HS-27A (cell line): Measurements from ENCODE around the gene TBC1D22B.

Source experiments
- DNase-seq: peaks from one replicate; pipeline ENCODE4 v3.0.0-alpha.2; 2012; ENCODE audit warnings: low read depth, missing footprints

Gene TBC1D22B

DNA sequence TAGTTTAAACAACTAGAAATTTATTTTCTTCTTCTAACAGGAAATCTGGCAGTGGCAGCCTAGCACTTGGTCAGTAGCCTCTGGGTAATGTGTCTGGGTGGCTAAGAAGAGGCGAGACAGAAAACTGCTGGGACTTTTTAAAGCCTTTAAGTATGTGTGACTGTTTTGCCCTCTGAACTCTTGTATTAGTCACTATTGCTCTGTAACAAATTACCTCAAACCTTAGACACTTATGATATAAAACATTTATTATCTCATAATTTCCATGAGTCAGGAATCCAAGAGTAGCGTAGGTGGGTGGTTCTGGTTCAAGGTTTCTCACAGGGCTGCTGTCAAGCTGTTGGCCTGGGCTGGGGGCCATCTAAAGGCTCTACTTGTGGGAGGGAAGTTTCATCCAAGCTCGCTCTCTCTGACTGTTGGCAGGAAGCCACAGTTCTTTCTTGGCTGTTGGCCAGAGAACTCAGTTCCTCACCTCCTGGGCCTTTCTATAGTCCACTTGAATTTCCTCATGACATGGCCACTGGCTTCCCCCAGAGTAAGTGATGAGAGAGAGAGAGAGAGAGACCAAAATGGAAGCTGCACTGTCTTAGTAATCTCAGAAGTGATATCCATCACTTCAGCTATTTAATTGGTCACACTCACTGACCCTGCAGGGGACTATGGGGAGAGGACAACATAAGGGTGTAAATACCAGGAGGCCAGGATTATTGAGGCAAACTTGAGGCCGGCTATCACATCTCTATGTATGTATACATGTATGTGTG lies 17.4 kb upstream of the TBC1D22B start:
- peak; percentile 94 for DNase-seq

DNA sequence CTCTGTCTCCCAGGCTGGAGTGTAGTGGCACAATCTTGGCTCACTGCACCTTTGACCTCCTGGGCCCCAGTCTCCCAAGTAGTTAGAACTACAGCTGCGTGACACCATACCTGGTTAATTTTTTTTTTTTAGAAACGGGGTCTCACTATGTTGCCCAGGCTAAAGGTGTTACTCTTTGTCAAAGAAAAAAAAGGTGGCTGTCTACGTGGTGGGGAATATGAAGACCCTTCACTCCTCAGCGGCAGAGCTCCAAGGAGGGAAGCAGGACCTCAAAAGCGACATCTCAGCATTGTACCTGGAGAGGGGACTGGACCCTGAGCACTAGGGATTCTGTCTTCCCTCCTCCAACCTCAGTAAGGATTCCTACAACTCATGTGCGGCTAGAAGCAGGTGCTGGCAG lies 16.4 kb upstream of the TBC1D22B start:
- DNase-seq = no peak

DNA sequence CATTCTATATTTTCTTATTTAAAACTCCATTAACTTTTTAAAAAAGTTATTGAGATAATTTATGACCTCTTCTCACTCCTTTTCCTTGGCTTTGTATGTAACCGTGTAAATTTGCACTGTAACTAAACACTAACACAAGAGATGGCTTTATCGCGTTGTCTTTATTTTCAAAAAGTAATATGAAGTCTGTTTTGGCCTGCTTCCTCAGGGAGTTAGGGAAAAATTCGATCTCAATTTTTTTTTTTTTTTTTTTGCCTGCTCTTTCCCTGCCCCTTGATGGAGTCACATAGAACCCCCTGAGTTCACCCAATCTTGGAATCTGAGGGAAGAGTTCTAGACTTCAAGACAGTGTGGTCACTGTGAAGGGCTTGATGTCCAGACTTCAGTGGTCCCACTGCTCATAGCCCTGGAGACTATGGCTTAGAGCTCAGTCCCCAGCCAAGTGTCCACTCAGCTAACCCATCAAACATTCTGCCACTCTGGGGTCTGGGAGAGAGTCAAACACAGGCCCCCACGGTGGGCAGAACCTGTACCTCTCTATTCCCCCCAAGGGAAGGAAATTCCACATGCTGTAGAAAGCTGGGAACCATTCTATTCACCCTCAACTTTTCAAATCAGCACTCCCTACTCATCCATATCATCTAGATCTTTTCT lies 15.7 kb upstream of the TBC1D22B start:
- no peak for DNase-seq

- peak; percentile 99 for DNase-seq
Measured at GRCh38 chr6:37242429-37243052, 15.0 kb upstream of the TBC1D22B start.

- no peak for DNase-seq
Measured at GRCh38 chr6:37243131-37243815, 14.3 kb upstream of the TBC1D22B start.

DNA sequence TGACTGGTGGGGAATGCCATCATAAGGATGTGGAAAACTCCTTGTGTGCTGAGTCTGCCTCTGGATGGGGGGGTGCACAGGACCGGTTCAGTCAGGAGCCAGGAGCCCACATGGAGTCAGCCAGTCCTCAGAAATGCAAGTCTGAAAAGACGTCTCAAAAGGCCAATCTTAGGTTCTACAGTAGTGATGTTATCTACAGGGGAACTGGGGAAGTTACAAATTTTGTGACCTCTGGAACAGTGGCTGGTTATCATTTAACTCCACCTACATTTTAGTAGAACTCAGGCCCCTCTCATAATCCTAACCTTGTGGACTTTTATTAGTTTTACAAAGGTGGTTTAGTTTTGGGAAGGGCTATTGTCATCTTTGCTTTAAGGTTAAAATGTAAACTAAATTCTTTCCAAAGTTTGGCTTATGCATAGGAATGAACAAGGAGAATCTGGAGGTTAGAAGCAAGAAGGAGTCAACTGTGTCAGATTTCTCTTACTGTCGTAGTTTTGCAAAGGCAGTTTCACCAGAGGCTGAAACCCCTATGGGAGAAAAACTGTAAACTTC lies 13.7 kb upstream of the TBC1D22B start:
- DNase-seq = no peak

DNA sequence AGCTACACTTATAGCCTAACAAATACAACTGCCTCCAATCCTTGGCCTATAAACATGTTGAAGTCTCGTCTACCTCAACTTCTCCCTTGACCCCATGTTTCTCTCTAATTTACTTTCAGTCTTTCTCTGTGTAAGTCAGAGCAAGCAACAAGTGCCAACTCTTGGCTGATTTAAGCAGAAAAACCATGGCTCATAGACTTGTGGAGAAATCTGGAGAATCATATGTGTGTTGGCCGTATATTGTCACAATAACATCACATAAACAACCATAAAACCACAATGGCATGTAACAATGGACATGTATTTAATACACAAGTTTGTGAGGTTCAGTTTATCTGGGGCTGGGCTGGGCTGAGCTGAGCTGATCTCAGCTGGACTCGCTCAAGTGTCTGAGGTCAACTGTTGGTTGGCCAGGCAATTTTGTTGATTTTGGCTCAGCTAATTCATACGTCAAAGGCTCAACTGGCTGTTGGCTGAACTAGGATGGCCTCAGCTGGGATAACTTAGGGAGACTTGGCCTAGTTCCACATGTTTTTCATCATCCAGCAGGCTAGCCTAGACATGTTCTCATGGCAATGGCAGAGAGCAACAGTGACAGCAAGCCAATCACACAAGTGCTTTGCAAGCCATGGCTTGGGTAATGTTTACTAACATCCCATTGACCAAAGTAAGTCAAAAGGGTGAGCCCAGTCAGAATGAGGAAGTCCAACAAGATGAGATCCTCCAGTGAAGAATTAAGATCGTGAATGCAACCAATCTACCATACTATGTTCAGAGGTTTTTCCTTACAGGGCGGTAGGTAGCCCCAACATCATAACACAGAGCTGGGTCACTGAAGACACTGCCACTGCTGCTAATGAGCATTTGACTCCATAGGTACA lies 12.9 kb upstream of the TBC1D22B start:
- DNase-seq = peak; percentile 98

- no peak for DNase-seq
Measured at GRCh38 chr6:37251211-37251780, 6.3 kb upstream of the TBC1D22B start.

DNA sequence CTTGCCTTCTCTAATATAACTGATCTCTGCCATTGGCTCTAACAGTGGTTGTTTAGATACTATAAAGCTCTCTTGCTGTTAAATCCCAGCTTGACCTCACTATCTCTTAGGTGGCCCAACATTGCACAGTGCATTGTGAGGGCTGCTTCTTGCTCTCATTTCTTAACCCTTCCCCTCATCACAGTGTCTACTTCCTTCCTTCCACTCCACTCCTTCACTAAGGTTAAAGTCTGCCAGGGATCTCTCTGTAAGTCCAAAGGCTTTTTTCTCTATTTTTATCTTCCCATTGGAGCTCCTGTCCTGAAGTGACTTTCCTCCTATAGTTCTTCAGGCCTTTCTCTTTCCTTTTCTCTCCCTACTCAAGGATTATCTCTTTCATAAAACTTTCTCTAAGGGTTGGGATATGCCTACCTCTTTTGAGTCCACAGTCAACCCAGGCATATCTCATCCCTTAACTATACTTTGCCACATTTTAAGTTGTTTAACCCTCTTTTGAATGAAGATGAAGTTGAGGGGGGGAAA lies 4.0 kb upstream of the TBC1D22B start:
- no peak for DNase-seq

GRCh38 chr6:37254881-37255280 lies 2.7 kb upstream of the TBC1D22B start:
- no peak for DNase-seq

DNA sequence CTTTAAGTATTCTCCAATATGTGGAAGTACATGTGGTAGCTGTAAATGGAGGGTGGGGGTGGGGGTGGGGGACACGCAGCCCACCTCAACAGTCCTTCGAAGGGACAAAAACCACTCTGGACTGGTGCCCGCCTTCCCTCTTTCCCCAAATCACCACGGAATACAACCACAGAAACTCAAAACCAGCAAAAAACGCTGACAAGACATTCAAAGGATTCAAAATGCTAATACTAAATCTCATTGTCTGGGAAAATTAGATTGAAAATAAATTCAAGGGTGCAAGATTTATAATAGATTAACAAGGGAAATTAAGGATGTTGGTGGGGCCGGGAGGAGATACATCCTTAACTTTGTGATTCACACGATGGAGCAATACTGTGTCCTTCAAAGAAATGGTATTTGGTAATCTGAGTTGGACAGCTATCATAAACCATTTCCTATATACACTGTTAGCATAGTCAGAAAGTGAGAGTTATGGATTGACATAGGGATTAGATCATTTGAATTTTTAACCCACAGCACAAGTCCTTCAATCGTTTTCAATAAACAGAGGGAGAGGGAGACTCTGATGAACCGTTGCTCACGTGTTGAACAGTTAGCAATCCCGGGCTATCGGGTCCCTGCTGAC lies 766 bp upstream of the TBC1D22B start:
- no peak for DNase-seq

- DNase-seq = no peak
Measured at GRCh38 chr6:37257320-37257633, 295 bp upstream of the TBC1D22B start.

GRCh38 chr6:37258405-37259105 lies 983 bp downstream of the TBC1D22B start:
- DNase-seq = no peak

GRCh38 chr6:37259191-37259590 lies 1.6 kb downstream of the TBC1D22B start:
- no peak for DNase-seq

GRCh38 chr6:37260040-37260439 lies 2.5 kb downstream of the TBC1D22B start:
- DNase-seq = no peak

- no peak for DNase-seq
Measured at GRCh38 chr6:37260444-37260843, 2.9 kb downstream of the TBC1D22B start.

DNA sequence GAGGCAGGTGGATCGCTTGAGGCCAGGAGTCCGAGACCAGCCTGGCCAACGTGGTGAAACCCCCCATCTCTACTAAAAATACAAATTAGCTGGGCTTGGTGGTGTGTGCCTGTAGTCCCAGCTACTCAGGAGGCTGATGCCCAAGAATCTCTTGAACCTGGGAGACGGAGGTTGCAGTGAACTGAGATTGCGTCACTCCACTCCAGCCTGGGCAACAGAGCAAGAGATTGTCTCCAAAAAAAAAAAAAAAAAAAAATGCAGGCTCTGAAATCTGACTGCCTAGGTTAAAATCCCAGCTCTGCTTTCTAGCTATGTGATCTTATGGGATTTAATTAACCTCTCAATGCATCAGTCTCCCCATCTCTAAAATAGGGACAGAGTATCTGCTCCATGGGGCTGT lies 3.6 kb downstream of the TBC1D22B start:
- no peak for DNase-seq

DNA sequence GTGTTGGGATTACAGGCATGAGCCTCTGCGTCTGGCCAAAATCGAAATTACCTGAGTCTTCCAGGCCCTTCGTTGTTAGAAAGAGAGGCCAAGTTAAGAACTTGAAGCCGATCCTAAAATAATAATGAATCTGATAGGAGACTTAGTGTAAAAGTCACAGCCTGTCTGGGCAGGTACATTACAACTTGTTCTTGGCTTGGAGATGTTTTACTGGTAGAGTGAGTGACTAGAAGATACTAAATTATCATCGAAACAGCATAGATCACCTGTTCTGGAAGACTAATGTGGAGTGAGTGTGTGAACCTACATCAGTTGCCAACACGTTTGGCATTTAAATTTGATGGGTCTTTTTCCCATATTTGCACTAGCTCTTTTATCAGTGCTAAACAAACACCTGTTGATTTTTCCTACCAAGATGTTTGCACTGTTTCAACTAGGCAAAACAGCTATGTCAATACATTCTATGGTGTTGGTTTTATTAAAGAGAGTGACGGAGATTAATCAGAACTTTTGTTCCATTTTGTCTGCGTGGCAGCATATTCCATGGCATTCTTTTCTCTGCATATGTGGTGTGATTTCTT lies 5.0 kb downstream of the TBC1D22B start:
- DNase-seq = no peak

DNA sequence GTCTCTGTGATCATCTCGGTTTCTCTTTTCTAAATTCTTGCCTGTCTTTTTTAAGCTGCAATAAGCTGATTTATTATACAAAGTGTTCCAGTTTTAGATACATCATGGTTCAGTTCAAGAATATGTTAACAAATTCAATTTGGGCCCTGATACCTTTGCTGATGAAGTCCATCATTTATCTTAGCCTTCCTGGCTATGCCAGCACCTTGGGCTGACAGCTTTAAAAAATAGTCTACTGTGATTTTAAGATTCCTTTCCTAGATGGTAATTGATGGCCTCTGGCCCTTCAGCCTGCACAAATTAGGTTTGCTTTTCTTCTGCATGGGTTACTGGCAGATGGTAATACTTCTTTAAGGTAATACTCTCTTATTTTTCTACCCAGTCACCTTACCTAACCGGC lies 7.4 kb downstream of the TBC1D22B start:
- no peak for DNase-seq
